HG02840 (cell line): Measurements from ENCODE around the gene PAPSS1.

Experiments
- ATAC-seq: cut with Tn5 transposase; IDR thresholded peaks from one replicate; pipeline ENCODE4 v1.9.1; 2021; ENCODE audit warnings: mild to moderate bottlenecking, moderate library complexity, moderate number of reproducible peaks; ENCODE audit not compliant: unreplicated experiment, low FRiP score

Gene PAPSS1

DNA sequence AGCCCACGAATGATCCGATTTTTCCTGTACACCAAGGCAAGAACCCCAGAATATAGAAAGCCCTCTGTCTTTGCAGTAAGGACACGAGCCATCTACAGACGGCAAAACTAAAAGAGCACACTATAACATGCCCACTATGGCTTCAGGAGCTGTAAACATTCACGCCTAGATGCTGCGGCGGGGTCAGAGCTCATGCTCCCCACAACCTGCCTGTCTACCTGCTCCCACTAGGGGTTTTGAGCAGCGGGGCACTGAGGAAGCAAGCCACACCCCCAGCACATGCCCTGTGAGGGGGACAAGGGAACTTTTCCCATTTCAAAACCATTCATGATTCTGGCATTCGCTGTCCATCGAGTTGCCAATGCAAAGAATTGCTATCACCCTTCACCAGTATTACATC lies 144.8 kb downstream of the PAPSS1 start:
- no peak for ATAC-seq

GRCh38 chr4:107572281-107572680 lies 147.8 kb downstream of the PAPSS1 start:
- ATAC-seq = no peak

GRCh38 chr4:107570952-107571351 lies 149.1 kb downstream of the PAPSS1 start:
- no peak for ATAC-seq

DNA sequence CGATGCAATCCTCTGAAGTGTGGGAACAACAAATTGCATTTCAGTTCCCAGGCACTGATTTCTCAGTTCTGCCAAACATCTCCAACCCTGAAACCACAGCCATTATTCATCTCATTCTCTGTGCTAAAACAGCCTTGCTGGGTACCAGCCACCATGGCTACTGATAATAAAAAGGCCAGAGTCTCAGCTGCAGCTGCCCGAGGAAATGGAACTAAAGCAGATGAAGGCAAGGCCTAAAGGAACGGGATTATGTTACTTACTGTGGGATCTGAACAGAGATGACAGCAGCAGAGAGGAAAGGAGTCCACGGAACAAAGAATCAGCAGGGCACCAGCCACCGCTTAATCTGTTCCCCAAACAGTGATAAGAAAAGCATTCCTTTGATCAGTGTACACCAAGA lies 155.7 kb downstream of the PAPSS1 start:
- ATAC-seq = no peak
